ENCODE data around the gene CES4A. TPM values are rescaled to one million over a fixed set of nuclear protein-coding genes. Genes with fewer than 3 reads are reported as not detected.

The CES4A gene
- total and polyA plus RNA-seq, 2 of the 13 experiments (the other 11 are each of a cell fraction or from before 2014, with no cell fraction given), result 0.09 to 0.17 TPM

DNA sequence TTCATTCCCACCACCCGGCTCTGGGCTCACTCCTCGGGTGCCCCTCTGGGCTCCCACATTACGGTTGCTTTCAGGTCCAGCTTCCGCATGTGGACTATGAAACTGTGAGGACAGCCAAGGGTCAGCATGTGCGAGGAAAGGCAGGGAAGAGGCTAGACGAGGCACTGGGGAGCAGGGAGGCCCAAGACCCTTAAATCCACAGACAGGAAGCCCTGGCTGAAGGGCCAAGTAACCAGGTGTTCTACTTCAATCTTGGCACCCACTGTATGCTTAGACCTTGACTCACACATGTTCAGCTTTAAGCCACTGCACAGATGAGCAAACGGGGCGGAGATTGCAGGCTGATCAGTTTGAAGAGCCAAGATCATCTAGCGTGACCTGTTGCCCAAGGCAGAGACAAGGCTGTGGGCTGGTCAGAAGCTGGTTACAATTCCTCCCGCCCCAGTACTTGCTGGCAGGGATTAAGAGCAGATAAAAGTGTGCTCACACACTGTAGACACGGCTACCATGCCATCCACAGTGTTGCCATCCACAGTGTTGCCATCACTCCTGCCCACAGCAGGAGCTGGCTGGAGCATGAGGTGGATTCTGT, at the start of gene CES4A (continued):
- TF ChIP-seq, protein P1, sequence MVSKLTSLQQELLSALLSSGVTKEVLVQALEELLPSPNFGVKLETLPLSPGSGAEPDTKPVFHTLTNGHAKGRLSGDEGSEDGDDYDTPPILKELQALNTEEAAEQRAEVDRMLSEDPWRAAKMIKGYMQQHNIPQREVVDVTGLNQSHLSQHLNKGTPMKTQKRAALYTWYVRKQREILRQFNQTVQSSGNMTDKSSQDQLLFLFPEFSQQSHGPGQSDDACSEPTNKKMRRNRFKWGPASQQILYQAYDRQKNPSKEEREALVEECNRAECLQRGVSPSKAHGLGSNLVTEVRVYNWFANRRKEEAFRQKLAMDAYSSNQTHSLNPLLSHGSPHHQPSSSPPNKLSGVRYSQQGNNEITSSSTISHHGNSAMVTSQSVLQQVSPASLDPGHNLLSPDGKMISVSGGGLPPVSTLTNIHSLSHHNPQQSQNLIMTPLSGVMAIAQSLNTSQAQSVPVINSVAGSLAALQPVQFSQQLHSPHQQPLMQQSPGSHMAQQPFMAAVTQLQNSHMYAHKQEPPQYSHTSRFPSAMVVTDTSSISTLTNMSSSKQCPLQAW (CRISPR knock-in tag; IDR thresholded peaks at IDR 0.05), result no peak
- TF ChIP-seq, protein P2, sequence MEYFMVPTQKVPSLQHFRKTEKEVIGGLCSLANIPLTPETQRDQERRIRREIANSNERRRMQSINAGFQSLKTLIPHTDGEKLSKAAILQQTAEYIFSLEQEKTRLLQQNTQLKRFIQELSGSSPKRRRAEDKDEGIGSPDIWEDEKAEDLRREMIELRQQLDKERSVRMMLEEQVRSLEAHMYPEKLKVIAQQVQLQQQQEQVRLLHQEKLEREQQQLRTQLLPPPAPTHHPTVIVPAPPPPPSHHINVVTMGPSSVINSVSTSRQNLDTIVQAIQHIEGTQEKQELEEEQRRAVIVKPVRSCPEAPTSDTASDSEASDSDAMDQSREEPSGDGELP (IDR thresholded peaks at IDR 0.05; ENCODE audit: borderline replicate concordance, low read depth), result peak; percentile 55; the same call in 1 of the 2 replicates
- TF ChIP-seq SOX13 (IDR thresholded peaks at IDR 0.05), result no peak
- TF ChIP-seq SOX13 (CRISPR knock-in tag; conservative IDR thresholded peaks at IDR 0.05 in 1 of 2, IDR thresholded peaks at IDR 0.05 in 1 of 2), result peak in 1 of 2 experiments; percentile 13; a peak in 1 of 4 replicates
- no peak for TF ChIP-seq ZNF264 (CRISPR knock-in tag; IDR thresholded peaks at IDR 0.05)
- TF ChIP-seq, protein P3, sequence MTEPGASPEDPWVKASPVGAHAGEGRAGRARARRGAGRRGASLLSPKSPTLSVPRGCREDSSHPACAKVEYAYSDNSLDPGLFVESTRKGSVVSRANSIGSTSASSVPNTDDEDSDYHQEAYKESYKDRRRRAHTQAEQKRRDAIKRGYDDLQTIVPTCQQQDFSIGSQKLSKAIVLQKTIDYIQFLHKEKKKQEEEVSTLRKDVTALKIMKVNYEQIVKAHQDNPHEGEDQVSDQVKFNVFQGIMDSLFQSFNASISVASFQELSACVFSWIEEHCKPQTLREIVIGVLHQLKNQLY (CRISPR knock-in tag; IDR thresholded peaks at IDR 0.05), result no peak
- TF ChIP-seq, protein P4, sequence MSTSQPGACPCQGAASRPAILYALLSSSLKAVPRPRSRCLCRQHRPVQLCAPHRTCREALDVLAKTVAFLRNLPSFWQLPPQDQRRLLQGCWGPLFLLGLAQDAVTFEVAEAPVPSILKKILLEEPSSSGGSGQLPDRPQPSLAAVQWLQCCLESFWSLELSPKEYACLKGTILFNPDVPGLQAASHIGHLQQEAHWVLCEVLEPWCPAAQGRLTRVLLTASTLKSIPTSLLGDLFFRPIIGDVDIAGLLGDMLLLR (CRISPR knock-in tag; IDR thresholded peaks at IDR 0.05), result 0 out of 2 replicates have a peak, but pooled peaks have one; percentile 39
- TF ChIP-seq ZNF33B (CRISPR knock-in tag; IDR thresholded peaks at IDR 0.05), result 0 out of 2 replicates have a peak, but pooled peaks have one; percentile 55
- no peak for TF ChIP-seq ZNF232 (CRISPR knock-in tag; IDR thresholded peaks at IDR 0.05; ENCODE audit: borderline replicate concordance)
- TF ChIP-seq ZNF143 (CRISPR knock-in tag; IDR thresholded peaks at IDR 0.05), result 0 out of 2 replicates have a peak, but pooled peaks have one; percentile 11
- TF ChIP-seq, protein P5, sequence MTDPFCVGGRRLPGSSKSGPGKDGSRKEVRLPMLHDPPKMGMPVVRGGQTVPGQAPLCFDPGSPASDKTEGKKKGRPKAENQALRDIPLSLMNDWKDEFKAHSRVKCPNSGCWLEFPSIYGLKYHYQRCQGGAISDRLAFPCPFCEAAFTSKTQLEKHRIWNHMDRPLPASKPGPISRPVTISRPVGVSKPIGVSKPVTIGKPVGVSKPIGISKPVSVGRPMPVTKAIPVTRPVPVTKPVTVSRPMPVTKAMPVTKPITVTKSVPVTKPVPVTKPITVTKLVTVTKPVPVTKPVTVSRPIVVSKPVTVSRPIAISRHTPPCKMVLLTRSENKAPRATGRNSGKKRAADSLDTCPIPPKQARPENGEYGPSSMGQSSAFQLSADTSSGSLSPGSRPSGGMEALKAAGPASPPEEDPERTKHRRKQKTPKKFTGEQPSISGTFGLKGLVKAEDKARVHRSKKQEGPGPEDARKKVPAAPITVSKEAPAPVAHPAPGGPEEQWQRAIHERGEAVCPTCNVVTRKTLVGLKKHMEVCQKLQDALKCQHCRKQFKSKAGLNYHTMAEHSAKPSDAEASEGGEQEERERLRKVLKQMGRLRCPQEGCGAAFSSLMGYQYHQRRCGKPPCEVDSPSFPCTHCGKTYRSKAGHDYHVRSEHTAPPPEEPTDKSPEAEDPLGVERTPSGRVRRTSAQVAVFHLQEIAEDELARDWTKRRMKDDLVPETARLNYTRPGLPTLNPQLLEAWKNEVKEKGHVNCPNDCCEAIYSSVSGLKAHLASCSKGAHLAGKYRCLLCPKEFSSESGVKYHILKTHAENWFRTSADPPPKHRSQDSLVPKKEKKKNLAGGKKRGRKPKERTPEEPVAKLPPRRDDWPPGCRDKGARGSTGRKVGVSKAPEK (CRISPR knock-in tag; IDR thresholded peaks at IDR 0.05; ENCODE audit: borderline replicate concordance), result 0 out of 2 replicates have a peak, but pooled peaks have one; percentile 82
- TF ChIP-seq RARA (CRISPR knock-in tag; IDR thresholded peaks at IDR 0.05), result peak; percentile 65
- 0 out of 2 replicates have a peak, but pooled peaks have one; percentile 61 for TF ChIP-seq ZNF44 (CRISPR knock-in tag; IDR thresholded peaks at IDR 0.05)
- TF ChIP-seq, protein P6, sequence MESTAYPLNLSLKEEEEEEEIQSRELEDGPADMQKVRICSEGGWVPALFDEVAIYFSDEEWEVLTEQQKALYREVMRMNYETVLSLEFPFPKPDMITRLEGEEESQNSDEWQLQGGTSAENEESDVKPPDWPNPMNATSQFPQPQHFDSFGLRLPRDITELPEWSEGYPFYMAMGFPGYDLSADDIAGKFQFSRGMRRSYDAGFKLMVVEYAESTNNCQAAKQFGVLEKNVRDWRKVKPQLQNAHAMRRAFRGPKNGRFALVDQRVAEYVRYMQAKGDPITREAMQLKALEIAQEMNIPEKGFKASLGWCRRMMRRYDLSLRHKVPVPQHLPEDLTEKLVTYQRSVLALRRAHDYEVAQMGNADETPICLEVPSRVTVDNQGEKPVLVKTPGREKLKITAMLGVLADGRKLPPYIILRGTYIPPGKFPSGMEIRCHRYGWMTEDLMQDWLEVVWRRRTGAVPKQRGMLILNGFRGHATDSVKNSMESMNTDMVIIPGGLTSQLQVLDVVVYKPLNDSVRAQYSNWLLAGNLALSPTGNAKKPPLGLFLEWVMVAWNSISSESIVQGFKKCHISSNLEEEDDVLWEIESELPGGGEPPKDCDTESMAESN (CRISPR knock-in tag; conservative IDR thresholded peaks at IDR 0.05), result 0 out of 2 replicates have a peak, but pooled peaks have one; percentile 17
- TF ChIP-seq SP5 (CRISPR knock-in tag; IDR thresholded peaks at IDR 0.05; ENCODE audit: borderline replicate concordance, low read depth), result peak; percentile 60; the same call in 1 of the 2 replicates
- TF ChIP-seq CCDC6 (CRISPR knock-in tag; IDR thresholded peaks at IDR 0.05), result peak; percentile 75; the same call in 1 of the 2 replicates
- TF ChIP-seq PHF20 (CRISPR knock-in tag; IDR thresholded peaks at IDR 0.05), result 0 out of 2 replicates have a peak, but pooled peaks have one; percentile 24
- TF ChIP-seq MED1 (CRISPR knock-in tag; IDR thresholded peaks at IDR 0.05), result peak; percentile 45; the same call in 1 of the 2 replicates
- TF ChIP-seq ZMYM4 (CRISPR knock-in tag; IDR thresholded peaks at IDR 0.05), result peak; percentile 15; the same call in 1 of the 2 replicates
- TF ChIP-seq RAD21 (CRISPR knock-in tag; IDR thresholded peaks at IDR 0.05), result no peak
- peak; percentile 87; the same call in 1 of the 2 replicates for TF ChIP-seq KDM5B (CRISPR knock-in tag; IDR thresholded peaks at IDR 0.05; ENCODE audit: borderline replicate concordance)
